ENCODE results near the gene YPEL3. TPM values are rescaled to one million over a fixed set of nuclear protein-coding genes. Genes with fewer than 3 reads are reported as not detected.

YPEL3 gene
- total and polyA plus RNA-seq, 2 donors (not counting 3 experiments of a cell fraction or from before 2014, with no cell fraction given) = 46.1 to 78.0 TPM

GRCh38 chr16:30091474-30092372 lies 4.3 kb downstream of the YPEL3 start, which contains the start of gene TBX6:
TSS of gene TBX6 (minus strand) at chr16:30091924. CDS start at chr16:30091193, 731 bp downstream.
- Histone ChIP-seq H4K20me1 (replicated peaks; ENCODE audit: control insufficient read depth, extremely low read depth, insufficient read depth, low read length) (no peaks in the 10 kb centered on the region), H3K27ac (ENCODE audit: insufficient read depth, low read depth, low read length) (peak within 1 kb of the TSS; percentile 46), H3K9ac (replicated peaks; ENCODE audit: extremely low read depth, insufficient read depth, low read length) (peak within 1 kb of the TSS; percentile 58), H3K4me2 (ENCODE audit: insufficient read depth, low read length) (peak within 1 kb of the TSS; percentile 78), H3K4me3 (replicated peaks in 1 of 3; ENCODE audit: insufficient read depth in 1 of 3, low read depth in 1 of 3, low read length in 3 of 3) (peak within 1 kb of the TSS; percentile 6 to 53 (median 47)), H3K36me3 (ENCODE audit: control insufficient read depth in 2 of 2, extremely low read depth in 1 of 2, insufficient read depth in 2 of 2, low read length in 2 of 2) (peaks cover 0 to 8% of the 10 kb centered on the region in 2 experiments), H3K4me1 (ENCODE audit: control insufficient read depth, extremely low read depth, insufficient read depth, low read length) (peaks cover 23% of the 10 kb centered on the region), H3K27me3 (ENCODE audit: control insufficient read depth in 2 of 2, insufficient read depth in 2 of 2, low read length in 2 of 2) (no peaks in the 10 kb centered on the region), H3K9me1 (replicated peaks; ENCODE audit: control insufficient read depth, extremely low read depth, insufficient read depth, low read length) (no peaks in the 10 kb centered on the region), H2AFZ (ENCODE audit: low read depth, low read length) (peak within 1 kb of the TSS; percentile 96), H3K79me2 (ENCODE audit: control insufficient read depth, insufficient read depth, low read length) (no peaks in the 10 kb centered on the region), H3K9me3 (replicated peaks; ENCODE audit: control insufficient read depth, insufficient read depth, low read length) (no peaks in the 10 kb centered on the region)
- intact Hi-C loops (cut with micrococcal nuclease) (loop anchor here (1.0 to 10.0 kb wide), 8 partner anchors 15 to 563 kb away; partner anchors contain the start of genes ALDOA, FBRS, PRR14 and ZNF771), dilution Hi-C loops (cut with MboI; ENCODE audit: extremely low pct_ligation_motif_present, low sequenced_read_pairs) (no loop called here)
- FAIRE-seq = peak; percentile 98
- ChIA-PET CTCF (interaction anchor here (0.6 to 5.6 kb wide), 40 partner anchors 10 to 537 kb away, joined by 3 to 55 read pairs (median 6); partner anchors contain the start of genes ALDOA, CORO1A, DCTPP1 and GDPD3), POLR2A (interaction anchor here (0.5 to 1.7 kb wide), 8 partner anchors 15 to 118 kb away, joined by 3 to 10 read pairs (median 4); partner anchors contain the start of genes ALDOA and TAOK2)
- BruUV-seq (replicated peaks) = no TSS peak
- TF ChIP-seq EZH2 (IDR thresholded peaks at IDR 0.05; ENCODE audit: borderline replicate concordance, low read depth, low read length, severe bottlenecking) (no peak), POLR2A (IDR thresholded peaks at IDR 0.05; ENCODE audit: low read depth, low read length) (peak; percentile 62), JUN (IDR thresholded peaks at IDR 0.05; ENCODE audit: borderline replicate concordance, insufficient read depth, insufficient read length, low read depth) (no peak), CTCF (IDR thresholded peaks at IDR 0.05; ENCODE audit: extremely low read depth in 1 of 2, insufficient read depth in 1 of 2, low read depth in 1 of 2, low read length in 2 of 2) (peak; percentile 56 to 86), POLR2AphosphoS5 (IDR thresholded peaks at IDR 0.05; ENCODE audit: insufficient read depth, low read depth, low read length) (peak; percentile 48), MYC (IDR thresholded peaks at IDR 0.05; ENCODE audit: low read depth, low read length) (no peak)
- DNase-seq (ENCODE audit: low read depth, low spot score) = peak; percentile 92

Data from endothelial cell of umbilical vein (primary cell).